Immature natural killer cell (primary cell): ENCODE data around the gene TAX1BP1. TPM values are rescaled to one million over a fixed set of nuclear protein-coding genes. Genes with fewer than 3 reads are reported as not detected.

Experiments
- DNase-seq, 3 donors: peaks; one replicate each; pipeline ENCODE4 v3.0.0; 2022; ENCODE audit warnings: mixed read lengths in 1 of 3
- H3K27ac Mint-ChIP-seq, 6 donors: one replicate each; pipeline ENCODE4 v1.8.0; 2020; ENCODE audit warnings: mixed read lengths in 6 of 6, mild to moderate bottlenecking in 5 of 6, inconsistent platforms in 4 of 6, moderate library complexity in 3 of 6
- H3K27me3 Mint-ChIP-seq, 3 donors: one replicate each; pipeline ENCODE4 v1.8.0; 2020 to 2021; ENCODE audit warnings: low read depth in 3 of 3, mild to moderate bottlenecking in 3 of 3, mixed read lengths in 3 of 3, moderate library complexity in 3 of 3, inconsistent platforms in 1 of 3
- H3K36me3 Mint-ChIP-seq, 3 donors: one replicate each; pipeline ENCODE4 v1.8.0; 2020; ENCODE audit warnings: mixed read lengths in 3 of 3, inconsistent platforms in 2 of 3, mild to moderate bottlenecking in 2 of 3
- H3K4me1 Mint-ChIP-seq, 2 donors: one replicate each; pipeline ENCODE4 v1.8.0; 2020; ENCODE audit warnings: inconsistent platforms in 2 of 2, mild to moderate bottlenecking in 2 of 2, mixed read lengths in 2 of 2, moderate library complexity in 1 of 2
- H3K4me3 Mint-ChIP-seq, 5 donors: one replicate each; pipeline ENCODE4 v1.8.0; 2020; ENCODE audit warnings: mild to moderate bottlenecking in 5 of 5, mixed read lengths in 5 of 5, inconsistent platforms in 3 of 5, moderate library complexity in 3 of 5
- H3K9me3 Mint-ChIP-seq, 6 donors: one replicate each; pipeline ENCODE4 v1.8.0; 2020; ENCODE audit warnings: mild to moderate bottlenecking in 6 of 6, mixed read lengths in 6 of 6, inconsistent platforms in 4 of 6, moderate library complexity in 3 of 6
- polyA plus RNA-seq, 3 donors: library from polyadenylated mRNA; unstranded; fragments of 300-500 nt; fragmentation: Illumina TruSeq; gene quantifications; one replicate each; pipeline ENCODE4 v1.2.3, GENCODE V29; 2021

TAX1BP1 gene
- polyA plus RNA-seq, 3 donors from 2014 or later: 86.9 to 119 (median 114) TPM

DNA sequence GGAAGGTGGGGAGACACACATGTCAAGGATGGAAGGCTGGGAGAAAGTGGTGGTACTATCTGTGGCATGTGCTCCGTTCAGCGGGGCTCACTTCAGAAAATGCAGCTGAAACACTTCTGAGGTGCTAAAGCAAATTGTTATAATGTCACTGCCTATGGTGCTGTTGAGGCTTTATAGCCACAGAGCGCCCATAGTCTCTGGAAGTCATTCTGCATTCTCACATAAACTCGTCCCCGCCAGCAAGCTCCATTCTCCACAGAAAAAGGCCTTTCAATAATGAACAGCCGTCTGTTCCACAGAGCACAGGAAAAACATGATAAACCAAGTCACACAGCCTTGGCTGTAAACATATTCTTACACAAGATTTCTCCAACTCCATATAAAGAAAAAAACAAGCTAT lies 131.9 kb downstream of the TAX1BP1 start:
- Mint-ChIP-seq H3K4me1 (peaks cover 63 to 84% of the 10 kb centered on the region in 2 donors), H3K27me3 (peaks cover 0 to 4% (median under 1%) of the 10 kb centered on the region in 3 donors), H3K4me3 (no peak overlapping the region), H3K9me3 (no peaks in the 10 kb centered on the region), H3K27ac (peak overlapping the region in 2 of 6 donors; percentile 59 to 60), H3K36me3 (peaks cover 0 to 4% (median 3%) of the 10 kb centered on the region in 3 donors)
- no peak for DNase-seq

DNA sequence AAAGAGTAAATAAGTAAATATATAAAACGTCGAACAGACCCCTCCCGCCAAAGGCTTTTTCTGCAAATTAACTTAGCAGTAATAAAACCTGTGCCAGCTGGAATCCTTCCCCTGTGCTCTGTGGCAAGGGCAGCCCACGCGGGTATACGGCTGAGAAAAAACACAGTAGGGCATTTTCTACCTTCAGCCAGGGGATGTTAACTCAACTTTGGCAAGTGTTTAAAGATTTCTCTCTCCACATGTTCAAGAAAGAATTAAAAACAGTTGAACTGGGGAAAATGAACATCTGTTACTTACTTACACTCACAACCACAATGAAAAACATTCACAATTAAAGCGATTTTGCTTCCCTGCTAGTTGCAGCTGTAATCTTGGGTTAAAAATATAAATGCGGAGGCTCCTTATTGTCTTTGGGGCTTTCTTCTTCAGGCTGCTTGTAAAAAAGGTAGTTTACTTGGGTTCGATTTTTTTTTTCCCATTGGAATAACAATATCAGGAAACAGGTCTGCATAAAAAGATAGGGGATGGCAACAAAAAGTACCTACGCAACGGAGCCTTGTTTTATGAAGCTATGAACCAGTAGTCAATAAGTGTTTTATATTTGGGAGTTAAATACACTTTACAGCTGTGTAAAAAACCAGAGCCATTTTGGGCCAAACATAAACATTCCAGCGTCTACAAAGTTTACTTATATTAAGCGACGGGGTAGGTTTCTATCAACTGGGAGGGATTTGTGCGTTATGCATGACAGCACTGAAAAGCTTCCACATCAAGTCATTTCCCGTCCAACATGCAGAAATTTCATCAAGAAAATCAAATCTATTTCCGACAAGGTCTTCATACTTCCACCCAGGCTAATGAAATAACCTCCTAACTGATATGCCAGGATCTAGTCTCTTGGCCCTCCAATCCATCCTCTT lies 132.7 kb downstream of the TAX1BP1 start:
- Mint-ChIP-seq H3K9me3 (no peaks in the 10 kb centered on the region), H3K36me3 (peaks cover 0 to 4% (median 3%) of the 10 kb centered on the region in 3 donors), H3K27me3 (peaks cover 0 to 5% (median 1%) of the 10 kb centered on the region in 3 donors), H3K27ac (no peak overlapping the region), H3K4me1 (peaks cover 60 to 79% of the 10 kb centered on the region in 2 donors), H3K4me3 (no peak overlapping the region)
- DNase-seq: no peak

- Mint-ChIP-seq H3K9me3 (no peaks in the 10 kb centered on the region), H3K36me3 (peaks cover 0 to 3% (median 0%) of the 10 kb centered on the region in 3 donors), H3K27ac (no peak overlapping the region), H3K4me3 (no peak overlapping the region), H3K4me1 (peaks cover 60 to 79% of the 10 kb centered on the region in 2 donors), H3K27me3 (peaks cover 0 to 4% (median 3%) of the 10 kb centered on the region in 3 donors)
- no peak for DNase-seq
Observed at GRCh38 chr7:27873981-27874957, 134.3 kb downstream of the TAX1BP1 start.

- no peak for DNase-seq
- Mint-ChIP-seq H3K27ac (peak overlapping the region in 1 of 6 donors; percentile 62), H3K9me3 (no peaks in the 10 kb centered on the region), H3K4me1 (peaks cover 52 to 72% of the 10 kb centered on the region in 2 donors), H3K36me3 (peaks cover 0 to 3% (median 0%) of the 10 kb centered on the region in 3 donors), H3K4me3 (no peak overlapping the region), H3K27me3 (peaks cover 0 to 4% (median 3%) of the 10 kb centered on the region in 3 donors)
Observed at GRCh38 chr7:27875061-27875460, 135.1 kb downstream of the TAX1BP1 start.

- Mint-ChIP-seq H3K27me3 (peaks cover 0 to 3% (median 1%) of the 10 kb centered on the region in 3 donors), H3K27ac (peak overlapping the region in 1 of 6 donors; percentile 62), H3K4me1 (peaks cover 45 to 64% of the 10 kb centered on the region in 2 donors), H3K4me3 (no peak overlapping the region), H3K36me3 (peaks cover 0 to 3% (median 0%) of the 10 kb centered on the region in 3 donors), H3K9me3 (no peaks in the 10 kb centered on the region)
- no peak for DNase-seq
Observed at GRCh38 chr7:27875832-27876231, 135.9 kb downstream of the TAX1BP1 start.

DNA sequence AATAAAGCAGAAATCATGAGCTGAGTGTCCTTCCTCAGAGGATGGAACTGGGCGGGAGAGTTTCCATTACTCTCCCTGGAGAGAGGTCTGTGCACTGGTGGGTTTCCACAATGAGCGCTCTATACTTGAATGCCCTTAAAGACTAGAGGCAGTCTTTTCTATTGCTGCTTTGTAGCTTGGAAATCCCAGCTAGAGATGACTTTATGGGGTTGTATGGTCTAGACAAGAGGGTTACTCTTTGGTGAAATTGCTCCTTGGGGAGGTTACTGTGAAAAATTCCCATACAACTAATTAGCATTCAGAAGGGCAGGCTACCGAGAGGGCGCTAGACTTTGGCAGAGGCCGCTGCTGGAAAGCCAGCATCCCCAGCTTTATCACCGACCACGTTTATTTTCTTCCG lies 136.8 kb downstream of the TAX1BP1 start:
- no peak for DNase-seq
- H3K4me1 Mint-ChIP-seq: peaks cover 38 to 55% of the 10 kb centered on the region in 2 donors
- no peaks in the 10 kb centered on the region for H3K9me3 Mint-ChIP-seq
- no peak overlapping the region for H3K27ac Mint-ChIP-seq
- H3K36me3 Mint-ChIP-seq: peaks cover 0 to 3% (median 0%) of the 10 kb centered on the region in 3 donors
- H3K27me3 Mint-ChIP-seq: peaks cover 0 to 3% (median 1%) of the 10 kb centered on the region in 3 donors
- H3K4me3 Mint-ChIP-seq: no peak overlapping the region

Other genes with a start within 250 kb of the TAX1BP1 start
- gene HIBADH, start 77.3 kb upstream of the TAX1BP1 start, polyA plus RNA-seq: 10 to 100 TPM; 24.9 to 41.1 (median 28.4) TPM